ENCODE data around the gene FBXL7.

FBXL7 gene

DNA sequence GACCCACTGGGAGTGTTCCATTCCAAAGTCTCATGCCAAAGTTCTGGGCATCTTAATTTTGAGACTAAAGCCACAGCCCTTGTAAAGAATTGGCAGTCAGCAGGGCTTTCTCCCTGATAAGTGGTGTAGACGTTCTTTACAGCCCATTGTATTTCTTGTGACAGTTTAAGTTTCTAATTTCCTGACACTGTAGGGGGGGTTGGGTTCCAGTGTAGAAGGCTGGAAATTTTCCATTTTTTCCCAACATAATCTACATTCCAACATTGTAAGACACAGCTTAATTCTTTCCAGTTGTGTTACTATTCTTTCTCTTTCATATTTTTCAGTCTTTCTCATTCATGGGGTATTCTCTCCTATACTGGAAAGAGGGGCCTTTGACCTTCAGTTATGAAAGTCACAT lies 121.1 kb downstream of the FBXL7 start:
- no peak for DNase-seq

DNA sequence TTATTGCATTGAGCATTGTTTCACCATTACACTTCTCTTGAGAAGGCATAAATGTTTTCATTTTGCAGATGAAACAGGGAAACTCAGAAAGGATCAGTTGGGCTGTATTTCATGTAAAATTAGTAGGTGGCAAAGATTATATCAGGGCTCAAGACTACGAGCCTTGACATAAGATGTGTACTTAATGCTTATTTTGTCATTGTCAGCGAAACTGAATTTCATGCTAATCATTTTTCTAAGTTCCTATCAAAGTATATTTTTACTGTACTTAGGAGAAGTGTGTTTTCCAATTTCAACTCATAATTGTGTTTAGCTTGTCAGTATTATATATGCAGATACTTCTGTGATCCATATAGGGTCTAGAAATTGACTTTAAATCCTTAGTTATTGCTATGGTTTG lies 123.8 kb downstream of the FBXL7 start:
- no peak for DNase-seq

DNA sequence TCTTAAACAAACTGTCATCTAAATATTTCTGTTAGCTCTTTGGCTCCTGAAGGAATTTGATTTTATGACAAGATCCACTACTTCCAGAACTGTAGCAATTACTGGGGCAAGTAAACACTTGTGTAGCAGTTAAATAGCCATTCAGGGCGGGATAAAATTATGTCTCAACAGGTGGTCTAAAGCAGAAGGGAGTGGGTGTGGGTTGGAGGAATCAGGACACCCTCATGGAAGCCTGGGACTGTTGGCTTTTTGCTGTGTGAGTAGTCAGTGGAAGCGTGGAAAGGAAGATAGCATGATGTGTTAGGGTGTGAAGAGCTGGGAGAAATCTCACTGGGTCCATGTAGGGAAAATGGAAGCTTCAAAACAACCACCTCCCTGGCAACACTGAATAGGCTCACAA lies 127.1 kb downstream of the FBXL7 start:
- no peak for DNase-seq

DNA sequence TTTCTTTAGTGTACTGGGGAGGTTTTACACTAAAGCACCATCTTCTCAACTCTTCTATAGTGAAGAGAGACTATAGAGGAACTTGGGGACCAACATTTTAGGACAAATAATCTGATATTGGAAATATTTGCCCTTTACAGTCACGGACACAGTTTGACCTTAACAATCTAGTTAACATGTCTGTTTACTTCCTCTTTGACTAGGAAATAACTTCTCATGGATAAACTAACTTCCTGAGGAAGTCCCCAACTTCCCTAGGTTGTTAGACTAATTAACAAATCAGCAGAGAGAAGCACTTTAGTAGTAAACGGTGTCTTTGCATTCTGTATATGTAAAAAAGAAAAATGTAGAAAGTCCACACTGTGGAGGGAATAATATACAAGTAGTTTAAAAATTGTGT lies 127.7 kb downstream of the FBXL7 start:
- DNase-seq: no peak

- DNase-seq: no peak
Measured at GRCh38 chr5:15630441-15630840, 130.5 kb downstream of the FBXL7 start.

- no peak for DNase-seq
Measured at GRCh38 chr5:15634591-15635288, 134.8 kb downstream of the FBXL7 start.

DNA sequence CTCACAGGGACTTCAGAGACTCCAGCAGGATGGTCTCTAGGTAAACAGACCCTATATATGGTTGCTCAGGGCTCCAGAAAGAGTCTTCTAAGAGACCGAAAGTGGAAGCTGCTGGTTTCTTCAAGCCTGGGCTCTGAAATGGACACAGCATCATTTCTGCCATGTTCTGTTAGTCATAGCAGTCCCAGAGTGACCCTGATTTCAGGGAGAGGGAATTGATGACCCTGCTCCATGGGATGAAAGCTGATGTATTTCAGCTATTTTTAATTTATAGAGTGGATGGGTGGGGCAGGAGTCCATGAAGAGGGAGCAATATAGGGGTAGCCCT lies 135.3 kb downstream of the FBXL7 start:
- DNase-seq: no peak

DNA sequence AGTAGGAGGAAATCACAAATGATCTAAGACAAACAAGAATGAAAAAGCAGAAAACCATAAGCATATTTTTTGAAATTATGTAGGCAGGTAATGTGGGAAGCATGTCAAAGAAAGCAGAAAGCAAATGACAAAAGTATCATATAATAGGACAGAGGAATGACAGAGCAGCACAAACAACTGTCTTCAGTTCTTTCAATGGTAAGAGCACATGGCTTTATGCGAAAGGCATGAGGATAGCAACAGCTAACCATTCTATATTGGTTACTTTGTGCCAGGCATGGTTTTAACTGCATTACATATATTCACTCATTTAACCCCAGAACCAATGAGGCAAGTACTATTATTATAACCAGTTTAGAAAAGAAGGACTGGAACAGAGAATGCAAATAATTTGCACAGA lies 137.4 kb downstream of the FBXL7 start:
- no peak for DNase-seq

DNA sequence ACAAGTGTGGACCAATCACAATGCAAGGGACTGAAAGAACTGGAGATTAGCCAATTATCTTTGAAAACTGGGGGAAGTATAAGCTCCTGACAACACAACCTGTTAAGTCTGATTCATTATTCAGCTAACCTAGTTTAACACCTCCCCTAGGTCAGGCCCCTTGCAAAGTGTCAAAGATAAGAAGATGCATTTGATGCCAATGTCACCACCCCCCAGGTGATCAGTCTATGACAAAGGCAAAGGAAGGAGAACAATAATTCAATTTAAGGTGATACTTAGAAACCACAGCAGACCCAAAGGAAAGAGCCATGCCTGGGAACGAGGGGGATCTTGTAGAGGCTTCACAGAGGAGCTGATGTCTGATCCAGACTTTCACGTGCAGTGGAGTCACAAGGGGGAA lies 137.9 kb downstream of the FBXL7 start:
- no peak for DNase-seq

- DNase-seq: no peak
Measured at GRCh38 chr5:15638296-15638695, 138.3 kb downstream of the FBXL7 start.

DNA sequence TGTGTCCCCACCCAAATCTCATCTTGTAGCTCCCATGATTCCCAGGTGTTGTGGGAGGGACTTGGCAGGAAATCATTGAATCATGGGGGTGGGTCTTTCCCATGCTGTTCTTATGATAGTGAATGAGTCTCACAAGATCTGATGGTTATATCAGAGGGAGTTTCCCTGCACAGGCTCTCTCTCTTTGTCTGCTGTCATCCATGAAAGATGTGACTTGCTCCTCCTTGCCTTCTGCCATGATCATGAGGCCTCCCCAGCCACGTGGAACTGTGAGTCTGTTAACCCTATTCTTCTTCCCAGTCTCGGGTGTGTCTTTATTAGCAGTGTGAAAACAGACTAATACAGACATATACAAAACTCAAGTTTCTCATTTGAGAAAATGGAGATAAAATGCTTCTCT lies 139.3 kb downstream of the FBXL7 start:
- no peak for DNase-seq

DNA sequence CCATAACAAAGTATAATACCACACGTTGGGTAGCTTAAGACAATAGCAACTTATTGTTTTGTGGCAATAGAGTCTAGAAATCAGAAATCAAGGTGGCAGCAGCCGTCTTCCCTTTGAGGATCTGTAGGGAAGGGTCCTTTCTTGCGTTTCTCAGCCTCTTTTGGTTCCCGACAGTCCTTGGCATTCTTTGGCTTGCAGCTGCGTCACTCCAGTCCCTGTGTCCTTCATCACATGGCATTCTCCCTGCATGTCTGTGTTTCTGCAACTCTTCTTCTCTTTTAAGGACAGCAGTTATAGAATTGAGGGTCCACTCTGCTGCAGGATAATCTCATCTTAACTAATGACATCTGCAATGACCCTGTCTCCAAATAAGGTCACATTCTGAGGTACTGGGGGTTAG lies 140.1 kb downstream of the FBXL7 start:
- no peak for DNase-seq

GRCh38 chr5:15643731-15644130 lies 143.8 kb downstream of the FBXL7 start:
- no peak for DNase-seq

GRCh38 chr5:15645381-15646160 lies 145.6 kb downstream of the FBXL7 start:
- DNase-seq: no peak

DNA sequence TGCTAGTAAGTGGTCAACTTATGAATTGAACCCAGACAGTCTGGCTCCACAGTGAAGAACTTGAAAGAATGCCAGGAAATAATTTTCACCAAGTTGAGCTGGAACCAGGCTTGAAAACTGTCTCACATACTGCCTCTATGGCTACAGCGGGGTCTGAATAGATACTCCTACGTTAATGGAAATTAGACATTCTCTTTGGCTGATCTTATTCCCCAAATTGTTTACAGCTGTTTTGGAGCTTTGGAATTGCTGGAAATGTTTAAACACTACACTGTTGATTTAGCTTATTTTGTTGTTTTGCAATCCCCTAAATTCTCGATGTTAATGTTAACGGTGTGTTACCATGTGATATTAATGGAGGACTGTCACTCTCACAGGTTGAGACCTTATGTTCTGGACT lies 146.4 kb downstream of the FBXL7 start:
- no peak for DNase-seq

- DNase-seq: no peak
Measured at GRCh38 chr5:15647251-15647650, 147.3 kb downstream of the FBXL7 start.

- no peak for DNase-seq
Measured at GRCh38 chr5:15650266-15650665, 150.3 kb downstream of the FBXL7 start.

- no peak for DNase-seq
Measured at GRCh38 chr5:15654779-15655178, 154.8 kb downstream of the FBXL7 start.

- DNase-seq: no peak
Measured at GRCh38 chr5:15655683-15656082, 155.7 kb downstream of the FBXL7 start.

DNA sequence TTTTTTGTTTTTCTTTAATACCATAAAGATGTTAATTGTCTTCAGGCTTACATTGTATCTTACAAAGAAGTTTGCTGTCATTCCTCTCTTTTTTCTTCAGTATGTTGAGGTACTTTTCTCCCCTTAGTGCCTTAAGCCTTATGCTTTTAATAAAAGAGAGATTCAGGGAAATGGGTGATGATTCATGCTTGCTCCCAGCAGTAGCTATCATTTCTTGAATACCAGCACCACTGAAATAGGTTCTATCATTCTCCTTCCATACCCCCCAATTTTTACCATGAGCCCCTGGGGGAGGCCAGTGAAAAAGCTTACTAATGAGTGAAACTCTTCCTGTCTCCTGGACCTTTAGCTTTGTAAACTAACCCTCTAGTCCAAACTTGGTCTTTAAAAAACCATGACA lies 165.0 kb downstream of the FBXL7 start:
- no peak for DNase-seq

DNA sequence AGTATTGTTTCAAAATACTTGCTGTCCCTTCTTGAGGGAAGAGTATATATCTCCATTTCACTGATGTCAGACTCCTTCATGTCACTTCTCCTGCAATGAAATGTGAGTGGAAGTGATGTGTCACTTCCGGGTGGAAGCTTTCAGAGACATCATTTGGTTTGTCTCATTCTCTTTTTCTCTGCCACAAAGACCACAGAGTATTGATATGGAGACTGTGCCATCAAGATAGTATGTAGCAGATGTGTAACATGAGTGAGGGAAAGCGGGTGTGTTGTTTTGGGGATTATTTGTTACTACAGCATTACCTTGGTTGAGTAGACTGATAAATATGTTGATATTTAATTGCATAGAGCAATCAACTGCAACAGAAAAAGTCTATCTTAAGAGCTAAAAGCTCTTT lies 169.8 kb downstream of the FBXL7 start:
- DNase-seq: no peak

DNA sequence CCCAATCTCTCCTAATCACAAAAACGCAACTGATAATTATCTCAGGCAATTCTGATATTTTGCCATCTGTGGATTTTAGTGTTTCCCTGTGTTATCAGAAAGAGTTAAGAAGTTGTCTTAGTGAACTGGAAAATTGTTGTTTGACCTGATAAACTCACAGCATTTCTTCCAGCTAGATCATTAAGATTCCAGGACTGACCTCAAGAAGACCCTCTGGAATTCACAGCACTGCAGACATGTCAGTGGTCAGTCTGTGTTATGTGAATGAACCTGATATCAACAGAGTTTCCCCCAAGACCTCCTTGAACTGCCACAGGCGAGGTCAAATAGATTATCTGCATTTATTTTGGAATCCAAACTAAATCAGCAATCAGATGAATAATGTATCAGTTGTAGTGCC lies 174.7 kb downstream of the FBXL7 start:
- DNase-seq: no peak

DNA sequence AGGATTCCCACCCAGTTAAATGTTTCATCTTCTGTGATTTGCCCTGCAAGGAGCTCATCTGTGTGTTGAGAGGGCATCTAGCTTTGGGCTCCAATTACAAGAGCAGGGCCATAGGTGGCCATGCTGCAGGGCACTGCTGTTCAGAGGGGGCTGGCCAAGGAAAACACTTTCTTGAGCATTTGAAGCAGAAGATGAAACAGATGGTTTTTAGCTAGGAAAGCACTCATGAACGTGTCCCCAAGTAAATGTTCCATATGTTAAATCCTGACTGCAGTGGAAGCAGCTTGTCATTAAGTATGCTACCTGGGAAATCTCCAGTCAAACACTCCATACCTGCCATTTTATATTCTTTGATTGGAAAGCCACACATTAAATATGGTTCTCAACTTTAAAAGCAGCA lies 176.6 kb downstream of the FBXL7 start:
- DNase-seq: no peak

DNA sequence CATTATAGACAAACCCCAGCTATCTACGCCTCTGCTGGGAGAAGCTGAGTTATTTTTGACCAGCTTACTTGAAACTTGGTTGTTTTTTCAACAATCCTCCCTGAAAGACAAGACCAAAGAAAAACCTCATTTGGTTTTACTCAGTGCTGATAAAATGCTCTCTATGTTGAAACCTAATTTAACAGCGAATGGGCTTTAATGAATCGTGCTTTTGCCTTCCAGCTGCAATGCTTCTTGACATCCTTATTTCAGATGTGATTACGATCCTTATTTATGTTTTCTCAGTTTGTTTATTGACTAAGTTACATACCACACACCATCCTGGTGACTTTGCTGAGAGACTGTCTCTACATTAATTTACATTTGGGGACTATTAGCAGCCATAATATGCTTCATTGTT lies 179.2 kb downstream of the FBXL7 start:
- no peak for DNase-seq

GRCh38 chr5:15680455-15680854 lies 180.5 kb downstream of the FBXL7 start:
- DNase-seq: no peak

All from NCI-H187 (cell line).